Colonic mucosa (tissue), 4 donors: ENCODE data around the gene WDR77. TPM values are rescaled to one million over a fixed set of nuclear protein-coding genes. Genes with fewer than 3 reads are reported as not detected.

Experiments
- DNase-seq: peaks from one replicate; pipeline ENCODE4 v3.0.0-alpha.2; 2020
- H3K27ac ChIP-seq: fragments of 200-600 bp; one replicate; pipeline ENCODE4 v1.8.0; 2021
- H3K27me3 ChIP-seq: fragments of 200-600 bp; one replicate; pipeline ENCODE4 v1.8.0; 2021
- H3K36me3 ChIP-seq: fragments of 200-600 bp; one replicate; pipeline ENCODE4 v1.8.0; 2021
- H3K4me1 ChIP-seq: fragments of 200-600 bp; one replicate; pipeline ENCODE4 v1.8.0; 2021; ENCODE audit warnings: mild to moderate bottlenecking
- H3K4me3 ChIP-seq: fragments of 200-600 bp; one replicate; pipeline ENCODE4 v1.8.0; 2021
- H3K9ac ChIP-seq, 2 donors: one replicate each; pipeline ENCODE4 v1.7.0; 2013; ENCODE audit warnings: control low read depth in 2 of 2, low read depth in 2 of 2, low read length in 2 of 2
- H3K9me3 ChIP-seq: fragments of 200-600 bp; one replicate; pipeline ENCODE4 v1.8.0; 2021
- CTCF ChIP-seq: fragments of 200-600 bp; IDR thresholded peaks from one replicate; pipeline ENCODE4 v1.8.0; 2022; ENCODE audit warnings: antibody characterized with exemption, mild to moderate bottlenecking
- intact Hi-C: fragments of 100-400 bp; cut with DNase I; formaldehyde crosslinking; loops from one replicate; pipeline ENCODE4 v1.14.1; 2022
- total RNA-seq, 2 donors: library from RNA; stranded (reverse); fragmentation: NEBNext Ultra II Directional in 1 of 2; extraction: Animal tissue kit (Norgen Biotek cat#: 25700) in 1 of 2; gene quantifications; one replicate each; pipeline ENCODE4 v1.2.1, GENCODE V29; 2021
- donor health status: healthy.
- donor health status: DM: no; HTN: no; CAD: no.
- donor health status: DM: no; HTN: no; CAD: no.

Gene WDR77
- total RNA-seq, 2 donors from 2014 or later = 19.9 to 42.0 TPM

GRCh38 chr1:111454859-111455641, 6.0 kb upstream of the WDR77 start:
- Histone ChIP-seq H3K9ac (no peak overlapping the region), H3K27ac (no peak overlapping the region), H3K27me3 (no peaks in the 10 kb centered on the region), H3K4me3 (no peak overlapping the region), H3K36me3 (peaks cover 14% of the 10 kb centered on the region), H3K9me3 (no peaks in the 10 kb centered on the region), H3K4me1 (no peaks in the 10 kb centered on the region)
- intact Hi-C loops = no loop called here
- TF ChIP-seq CTCF = no peak
- no peak for DNase-seq

GRCh38 chr1:111453706-111454105, 4.7 kb upstream of the WDR77 start:
- Histone ChIP-seq H3K4me1 (no peaks in the 10 kb centered on the region), H3K27ac (no peak overlapping the region), H3K9me3 (no peaks in the 10 kb centered on the region), H3K4me3 (no peak overlapping the region), H3K36me3 (peaks cover 9% of the 10 kb centered on the region), H3K27me3 (no peaks in the 10 kb centered on the region), H3K9ac (no peak overlapping the region)
- no peak for TF ChIP-seq CTCF
- DNase-seq = no peak
- intact Hi-C loops = no loop called here

GRCh38 chr1:111452581-111452980, 3.5 kb upstream of the WDR77 start:
- Histone ChIP-seq H3K9ac (no peak overlapping the region), H3K9me3 (no peaks in the 10 kb centered on the region), H3K4me1 (no peaks in the 10 kb centered on the region), H3K4me3 (no peak overlapping the region), H3K36me3 (peaks cover 8% of the 10 kb centered on the region), H3K27ac (no peak overlapping the region), H3K27me3 (no peaks in the 10 kb centered on the region)
- intact Hi-C loops = no loop called here
- no peak for TF ChIP-seq CTCF
- no peak for DNase-seq

- no peaks in the 10 kb centered on the region for H3K9me3 ChIP-seq
- intact Hi-C loops = no loop called here
- DNase-seq = no peak
- no peaks in the 10 kb centered on the region for H3K27me3 ChIP-seq
- no peaks in the 10 kb centered on the region for H3K36me3 ChIP-seq
- H3K9ac ChIP-seq = peak overlapping the region; percentile 97 to 98
- no peak overlapping the region for H3K27ac ChIP-seq
- H3K4me3 ChIP-seq = peak overlapping the region; percentile 63
- no peaks in the 10 kb centered on the region for H3K4me1 ChIP-seq
- TF ChIP-seq CTCF = no peak
Observed at GRCh38 chr1:111450185-111450584, 1.1 kb upstream of the WDR77 start.

- Histone ChIP-seq H3K9me3 (no peaks in the 10 kb centered on the region), H3K4me3 (peak overlapping the region; percentile 63), H3K9ac (peak overlapping the region; percentile 97 to 98), H3K36me3 (no peaks in the 10 kb centered on the region), H3K4me1 (no peaks in the 10 kb centered on the region), H3K27me3 (no peaks in the 10 kb centered on the region), H3K27ac (peak overlapping the region; percentile 64)
- TF ChIP-seq CTCF = no peak
- no peak for DNase-seq
- intact Hi-C loops = no loop called here
Observed at GRCh38 chr1:111449703-111450017, 604 bp upstream of the WDR77 start.
